BJ (cell line): ENCODE measurements around the gene FAM83G. TPM values are rescaled to one million over a fixed set of nuclear protein-coding genes. Genes with fewer than 3 reads are reported as not detected.

Source experiments
- CTCF ChIA-PET: fragments of 350-600 bp; formaldehyde crosslinking; extraction: SDS; loops from one replicate; lab custom pipeline; 2021; ENCODE audit warnings: antibody characterized with exemption, inconsistent platforms; lab: Yijun Ruan, JAX
- POLR2A ChIA-PET: fragments of 300-600 bp; sonication (Branson Sonifier 250); formaldehyde crosslinking; extraction: SDS; loops from one replicate; lab custom pipeline; 2021; ENCODE audit warnings: antibody characterized with exemption; lab: Charles Lee
- DNase-seq: peaks from one replicate; pipeline ENCODE4 v3.0.0-alpha.2; 2011; ENCODE audit warnings: low read depth
- H3K27me3 ChIP-seq: 2 replicates; pipeline ENCODE4 v1.6.0; 2011; ENCODE audit warnings: low read length; ENCODE audit not compliant: control insufficient read depth, insufficient read depth
- H3K36me3 ChIP-seq: 2 replicates; pipeline ENCODE4 v1.5.1; 2011; ENCODE audit warnings: low read length; ENCODE audit not compliant: control insufficient read depth, insufficient read depth
- H3K4me3 ChIP-seq: 2 replicates; pipeline ENCODE4 v1.5.1; 2011; ENCODE audit warnings: low read depth, mild to moderate bottlenecking, control low read depth, low read length
- polyA plus RNA-seq: library from polyadenylated mRNA; depleted of rRNA; stranded (reverse); fragments of >200 nt; gene quantifications from 2 replicates; pipeline ENCODE4 v1.2.3, GENCODE V29; 2011
- TF ChIP-seq, protein P1 (sequence below): IDR thresholded peaks from 2 replicates; pipeline ENCODE4 v1.5.1; 2011; ENCODE audit warnings: low read depth, mild to moderate bottlenecking, control low read depth, inconsistent platforms, low read length, moderate library complexity; ENCODE audit not compliant: insufficient read depth

Gene FAM83G
- polyA plus RNA-seq, 1 experiment: 10.3 TPM

DNA sequence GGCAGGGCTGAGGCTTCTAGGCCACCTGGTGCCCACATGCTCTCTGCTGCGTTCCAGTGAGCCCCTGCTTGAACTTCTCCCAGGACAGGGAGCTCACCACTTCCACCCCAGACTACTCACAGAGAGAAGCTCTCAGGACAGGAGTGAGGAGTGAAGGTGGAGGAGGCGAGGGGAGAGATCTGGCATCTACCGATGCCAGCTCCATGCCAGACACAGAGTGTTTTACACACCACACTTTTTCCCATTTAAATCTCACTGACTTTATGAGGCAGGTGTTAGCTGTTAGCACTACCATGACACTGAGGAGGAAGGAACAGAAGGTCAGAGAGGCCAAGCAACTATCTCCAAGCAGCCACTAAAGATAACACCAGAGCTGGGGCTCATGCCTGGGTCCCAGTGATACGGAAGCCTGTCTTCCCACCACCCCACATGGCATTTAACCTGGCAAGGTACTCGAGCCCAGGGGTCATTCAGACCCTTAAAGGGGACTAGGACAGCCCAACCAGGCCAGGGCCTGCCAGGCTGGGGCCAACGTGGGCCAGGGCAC, 6.8 kb downstream of the FAM83G start:
- no peak for DNase-seq
- Histone ChIP-seq H3K27me3 (no peaks in the 10 kb centered on the region), H3K4me3 (no peak overlapping the region), H3K36me3 (peaks cover 13% of the 10 kb centered on the region)
- TF ChIP-seq, protein P1, sequence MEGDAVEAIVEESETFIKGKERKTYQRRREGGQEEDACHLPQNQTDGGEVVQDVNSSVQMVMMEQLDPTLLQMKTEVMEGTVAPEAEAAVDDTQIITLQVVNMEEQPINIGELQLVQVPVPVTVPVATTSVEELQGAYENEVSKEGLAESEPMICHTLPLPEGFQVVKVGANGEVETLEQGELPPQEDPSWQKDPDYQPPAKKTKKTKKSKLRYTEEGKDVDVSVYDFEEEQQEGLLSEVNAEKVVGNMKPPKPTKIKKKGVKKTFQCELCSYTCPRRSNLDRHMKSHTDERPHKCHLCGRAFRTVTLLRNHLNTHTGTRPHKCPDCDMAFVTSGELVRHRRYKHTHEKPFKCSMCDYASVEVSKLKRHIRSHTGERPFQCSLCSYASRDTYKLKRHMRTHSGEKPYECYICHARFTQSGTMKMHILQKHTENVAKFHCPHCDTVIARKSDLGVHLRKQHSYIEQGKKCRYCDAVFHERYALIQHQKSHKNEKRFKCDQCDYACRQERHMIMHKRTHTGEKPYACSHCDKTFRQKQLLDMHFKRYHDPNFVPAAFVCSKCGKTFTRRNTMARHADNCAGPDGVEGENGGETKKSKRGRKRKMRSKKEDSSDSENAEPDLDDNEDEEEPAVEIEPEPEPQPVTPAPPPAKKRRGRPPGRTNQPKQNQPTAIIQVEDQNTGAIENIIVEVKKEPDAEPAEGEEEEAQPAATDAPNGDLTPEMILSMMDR: no peak
- ChIA-PET CTCF (interaction anchor here (1.7 kb wide), 1 partner anchor 37 kb away, joined by 7 read pairs; no protein-coding TSS in a partner anchor), POLR2A (no interaction called here)

DNA sequence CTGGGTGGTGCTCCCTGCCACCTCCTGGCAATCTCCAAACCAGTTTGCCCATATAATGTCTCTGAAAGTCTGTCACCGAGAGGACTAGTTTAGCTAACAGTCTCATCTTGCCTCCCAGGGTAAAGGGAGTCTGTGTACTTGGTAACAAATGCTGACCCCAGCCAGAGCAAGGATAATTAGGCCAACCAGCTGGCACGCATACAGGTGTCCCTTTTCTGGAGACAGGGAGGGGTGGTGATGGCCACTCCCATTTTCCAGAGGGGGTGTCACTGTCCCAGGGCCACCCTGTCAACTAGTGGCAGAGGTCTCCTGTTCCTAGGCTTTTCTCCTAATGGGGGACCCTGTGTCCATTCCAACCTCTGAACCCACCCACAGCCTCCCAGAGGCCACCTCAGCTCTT, 8.1 kb downstream of the FAM83G start:
- Histone ChIP-seq H3K27me3 (no peaks in the 10 kb centered on the region), H3K36me3 (peaks cover 10% of the 10 kb centered on the region), H3K4me3 (no peak overlapping the region)
- TF ChIP-seq, protein P1: no peak
- POLR2A ChIA-PET: no interaction called here
- CTCF ChIA-PET: no interaction called here
- DNase-seq: no peak

DNA sequence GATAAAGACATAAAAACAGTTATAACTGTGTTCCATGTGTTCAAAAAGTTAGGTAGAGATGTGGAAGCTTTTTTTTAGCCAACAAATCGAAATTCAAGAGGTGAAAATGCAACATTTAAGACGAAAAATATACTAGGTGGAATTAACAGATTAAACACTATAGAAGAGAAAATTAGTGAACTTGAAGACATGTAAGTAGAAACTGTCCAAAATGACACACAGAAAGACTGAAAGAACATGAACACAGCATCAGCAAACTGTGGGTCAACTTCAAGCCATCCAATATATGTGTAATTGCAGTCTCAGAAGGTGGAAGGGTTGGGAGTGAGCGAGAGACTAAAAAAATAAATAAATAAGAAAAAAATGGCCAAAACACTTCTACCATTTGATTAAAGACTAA, 9.3 kb downstream of the FAM83G start:
- CTCF ChIA-PET: no interaction called here
- H3K27me3 ChIP-seq: no peaks in the 10 kb centered on the region
- TF ChIP-seq, protein P1: no peak
- DNase-seq: no peak
- H3K4me3 ChIP-seq: no peak overlapping the region
- POLR2A ChIA-PET: no interaction called here
- peaks cover 10% of the 10 kb centered on the region for H3K36me3 ChIP-seq

DNA sequence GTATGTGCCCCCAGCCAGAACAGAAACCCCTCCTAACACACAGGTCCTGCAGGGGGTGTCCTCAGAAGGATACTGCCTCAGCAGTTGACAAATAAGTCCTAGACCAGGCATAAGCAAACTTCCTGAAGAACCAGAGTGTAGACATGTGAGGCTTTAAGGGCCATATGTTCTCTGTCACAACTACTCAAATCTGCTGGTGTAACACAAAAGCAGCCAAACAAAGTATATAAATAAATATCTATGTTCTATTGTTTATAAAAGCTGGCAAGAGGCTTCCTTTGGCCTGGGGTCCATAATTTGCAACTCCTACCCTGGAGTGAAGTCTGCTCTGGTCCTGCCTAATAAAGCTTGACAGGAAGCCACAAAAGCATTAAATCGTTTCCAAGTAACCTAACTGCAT, 9.9 kb downstream of the FAM83G start:
- DNase-seq: no peak
- no peak overlapping the region for H3K4me3 ChIP-seq
- no peaks in the 10 kb centered on the region for H3K27me3 ChIP-seq
- peaks cover 11% of the 10 kb centered on the region for H3K36me3 ChIP-seq
- POLR2A ChIA-PET: no interaction called here
- TF ChIP-seq, protein P1: no peak
- CTCF ChIA-PET: no interaction called here

DNA sequence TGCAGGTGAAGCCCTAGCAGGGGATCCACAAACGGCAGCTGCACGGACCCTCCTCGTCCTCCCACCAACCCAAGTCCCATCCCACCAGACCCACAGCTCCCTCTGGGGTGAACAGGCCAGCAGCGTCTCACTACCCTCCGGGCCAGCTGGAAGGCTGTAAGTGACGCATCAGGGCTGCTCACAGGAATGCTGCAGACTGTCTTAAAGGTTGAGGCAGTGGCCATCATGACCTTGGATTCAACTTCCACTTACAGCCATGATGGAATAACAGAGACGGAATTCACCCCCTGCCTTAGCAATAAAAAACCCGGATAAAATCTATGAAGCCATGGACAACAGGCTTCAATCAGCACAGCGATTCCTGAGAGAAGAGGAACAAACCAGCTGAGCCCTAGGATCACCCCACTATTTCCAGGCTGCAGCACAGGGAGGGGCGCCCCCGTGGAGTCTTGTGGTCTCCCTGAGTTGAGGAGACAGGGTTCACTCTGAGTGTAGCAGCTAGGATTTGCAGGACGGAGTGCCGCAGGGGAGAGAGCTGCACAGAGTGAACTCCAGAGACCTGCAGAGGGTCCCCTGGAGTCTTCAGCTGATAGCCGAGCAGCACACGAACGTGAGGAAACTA, 10.5 kb downstream of the FAM83G start:
- Histone ChIP-seq H3K4me3 (no peak overlapping the region), H3K36me3 (peaks cover 12% of the 10 kb centered on the region), H3K27me3 (no peaks in the 10 kb centered on the region)
- ChIA-PET CTCF (no interaction called here), POLR2A (no interaction called here)
- DNase-seq: no peak
- TF ChIP-seq, protein P1: no peak
